HEK293 (cell line): ENCODE results near the gene FTO.

ENCODE experiments used
- CTCF ChIA-PET: fragments of 350-600 bp; formaldehyde crosslinking; extraction: SDS; loops from one replicate; lab custom pipeline; 2021; ENCODE audit warnings: antibody characterized with exemption; lab: Yijun Ruan, JAX
- POLR2A ChIA-PET: fragments of 300-600 bp; formaldehyde crosslinking; extraction: SDS; loops from one replicate; lab custom pipeline; 2020; ENCODE audit warnings: antibody characterized with exemption, inconsistent platforms; lab: Yijun Ruan, JAX
- H3K27ac ChIP-seq: fragments of 200-500 bp; sonication (Bioruptor generic); 2 replicates; pipeline ENCODE4 v1.5.1; 2014; ENCODE audit warnings: low read depth, low read length, control low read depth, inconsistent platforms; ENCODE audit errors: extremely low read depth
- H3K36me3 ChIP-seq, 2 experiments: fragments of 200-500 bp in 1 of 2; sonication (Bioruptor generic) in 1 of 2; 1 replicate in 1 of 2; 2 replicates in 1 of 2; pipeline ENCODE4 v1.5.1; 2014 to 2017; ENCODE audit warnings: inconsistent platforms in 2 of 2, low read length in 2 of 2; ENCODE audit not compliant: control insufficient read depth in 2 of 2, insufficient read depth in 1 of 2
- H3K4me1 ChIP-seq: fragments of 200-500 bp; sonication (Bioruptor generic); 2 replicates; pipeline ENCODE4 v1.5.1; 2014; ENCODE audit warnings: mild to moderate bottlenecking, low read length, inconsistent platforms; ENCODE audit not compliant: control insufficient read depth, insufficient read depth
- H3K4me3 ChIP-seq: 2 replicates; pipeline ENCODE4 v1.5.1; 2011; ENCODE audit warnings: low read depth, mild to moderate bottlenecking, control low read depth, low read length, moderate library complexity
- H3K9me3 ChIP-seq: fragments of 200-500 bp; sonication (Bioruptor generic); 2 replicates; pipeline ENCODE4 v1.5.1; 2014; ENCODE audit warnings: low read depth, low read length, inconsistent platforms; ENCODE audit not compliant: control insufficient read depth, insufficient read depth
- EGR2 ChIP-seq: fragments of 450-650 bp; formaldehyde crosslinking; IDR thresholded peaks from 2 replicates; pipeline ENCODE4 v1.5.1; 2016; ENCODE audit warnings: low read depth, missing biosample characterization, missing genetic modification characterization
- GFI1B ChIP-seq: fragments of 450-650 bp; formaldehyde crosslinking; IDR thresholded peaks from 2 replicates; pipeline ENCODE4 v1.5.1; 2016; ENCODE audit warnings: missing biosample characterization, missing genetic modification characterization
- GLIS1 ChIP-seq: fragments of 450-650 bp; formaldehyde crosslinking; IDR thresholded peaks from 2 replicates; pipeline ENCODE4 v1.5.1; 2016; ENCODE audit warnings: missing biosample characterization, missing genetic modification characterization
- GLIS2 ChIP-seq: fragments of 450-650 bp; formaldehyde crosslinking; IDR thresholded peaks from 2 replicates; pipeline ENCODE4 v1.5.1; 2016; ENCODE audit warnings: missing biosample characterization, missing genetic modification characterization
- HOXA7 ChIP-seq: sonication (generic); formaldehyde crosslinking; IDR thresholded peaks from 2 replicates; pipeline ENCODE4 v1.8.1; 2022; ENCODE audit warnings: missing genetic modification reagents, borderline replicate concordance
- HOXC10 ChIP-seq: sonication (generic); formaldehyde crosslinking; IDR thresholded peaks from 2 replicates; pipeline ENCODE4 v1.8.1; 2023; ENCODE audit warnings: mild to moderate bottlenecking, missing genetic modification reagents
- KLF9 ChIP-seq: fragments of 450-650 bp; formaldehyde crosslinking; IDR thresholded peaks from 2 replicates; pipeline ENCODE4 v1.5.1; 2016; ENCODE audit warnings: missing biosample characterization, missing genetic modification characterization, low read depth
- OSR2 ChIP-seq: fragments of 450-650 bp; formaldehyde crosslinking; IDR thresholded peaks from 2 replicates; pipeline ENCODE4 v1.5.1; 2016; ENCODE audit warnings: missing biosample characterization, missing genetic modification characterization
- OVOL3 ChIP-seq: fragments of 450-650 bp; formaldehyde crosslinking; IDR thresholded peaks from 2 replicates; pipeline ENCODE4 v1.5.1; 2016; ENCODE audit warnings: missing biosample characterization, missing genetic modification characterization
- TCF7L2 ChIP-seq: IDR thresholded peaks from 2 replicates; pipeline ENCODE4 v1.6.1; 2011; ENCODE audit warnings: low read depth, mild to moderate bottlenecking, inconsistent platforms, low read length, moderate library complexity, borderline replicate concordance
- WT1 ChIP-seq: fragments of 450-650 bp; formaldehyde crosslinking; IDR thresholded peaks from 2 replicates; pipeline ENCODE4 v1.5.1; 2016; ENCODE audit warnings: missing biosample characterization, missing genetic modification characterization
- ZBTB1 ChIP-seq: fragments of 450-650 bp; formaldehyde crosslinking; IDR thresholded peaks from 2 replicates; pipeline ENCODE4 v1.5.1; 2016; ENCODE audit warnings: missing biosample characterization, missing genetic modification characterization
- ZBTB17 ChIP-seq: fragments of 450-650 bp; formaldehyde crosslinking; IDR thresholded peaks from 2 replicates; pipeline ENCODE4 v1.5.1; 2016; ENCODE audit warnings: missing biosample characterization, missing genetic modification characterization
- ZBTB20 ChIP-seq: fragments of 450-650 bp; formaldehyde crosslinking; IDR thresholded peaks from 2 replicates; pipeline ENCODE4 v1.5.1; 2016; ENCODE audit warnings: missing biosample characterization, missing genetic modification characterization
- ZBTB8A ChIP-seq: fragments of 450-650 bp; formaldehyde crosslinking; IDR thresholded peaks from 2 replicates; pipeline ENCODE4 v1.5.1; 2016; ENCODE audit warnings: missing biosample characterization, missing genetic modification characterization
- ZEB2 ChIP-seq: fragments of 450-650 bp; formaldehyde crosslinking; IDR thresholded peaks from 2 replicates; pipeline ENCODE4 v1.5.1; 2016; ENCODE audit warnings: missing biosample characterization, missing genetic modification characterization
- ZFP41 ChIP-seq: fragments of 450-650 bp; formaldehyde crosslinking; IDR thresholded peaks from 2 replicates; pipeline ENCODE4 v1.5.1; 2016; ENCODE audit warnings: missing biosample characterization, missing genetic modification characterization, borderline replicate concordance
- ZFP69B ChIP-seq: fragments of 450-650 bp; formaldehyde crosslinking; IDR thresholded peaks from 2 replicates; pipeline ENCODE4 v1.5.1; 2016; ENCODE audit warnings: missing biosample characterization, missing genetic modification characterization
- ZNF114 ChIP-seq: fragments of 450-650 bp; formaldehyde crosslinking; IDR thresholded peaks from 2 replicates; pipeline ENCODE4 v1.5.0; 2017; ENCODE audit warnings: missing biosample characterization, missing genetic modification characterization
- ZNF214 ChIP-seq: fragments of 450-650 bp; formaldehyde crosslinking; IDR thresholded peaks from 2 replicates; pipeline ENCODE4 v1.5.1; 2017; ENCODE audit warnings: missing biosample characterization, mild to moderate bottlenecking, missing genetic modification characterization, borderline replicate concordance
- ZNF37A ChIP-seq: fragments of 450-650 bp; IDR thresholded peaks from 2 replicates; pipeline ENCODE4 v1.5.1; 2018; ENCODE audit warnings: missing biosample characterization, missing genetic modification characterization
- ZNF596 ChIP-seq: fragments of 450-650 bp; IDR thresholded peaks from 2 replicates; pipeline ENCODE4 v1.5.0; 2018; ENCODE audit warnings: missing biosample characterization, mild to moderate bottlenecking, missing genetic modification characterization, moderate library complexity
- ZNF660 ChIP-seq: fragments of 450-650 bp; IDR thresholded peaks from 2 replicates; pipeline ENCODE4 v1.5.1; 2018; ENCODE audit warnings: missing biosample characterization, mild to moderate bottlenecking, missing genetic modification characterization
- ZNF670 ChIP-seq: fragments of 450-650 bp; formaldehyde crosslinking; IDR thresholded peaks from 2 replicates; pipeline ENCODE4 v1.5.1; 2016; ENCODE audit warnings: missing biosample characterization, missing genetic modification characterization, low read depth
- ZNF837 ChIP-seq: fragments of 450-650 bp; formaldehyde crosslinking; IDR thresholded peaks from 2 replicates; pipeline ENCODE4 v1.5.1; 2016; ENCODE audit warnings: missing biosample characterization, missing genetic modification characterization
- ZXDB ChIP-seq: fragments of 450-650 bp; formaldehyde crosslinking; IDR thresholded peaks from 2 replicates; pipeline ENCODE4 v1.5.1; 2016; ENCODE audit warnings: missing biosample characterization, missing genetic modification characterization
- TF ChIP-seq, protein P1 (sequence below): fragments of 450-650 bp; formaldehyde crosslinking; IDR thresholded peaks from 2 replicates; pipeline ENCODE4 v1.5.1; 2016; ENCODE audit warnings: missing biosample characterization, missing genetic modification characterization
- TF ChIP-seq, protein P2 (sequence below): fragments of 450-650 bp; formaldehyde crosslinking; IDR thresholded peaks from 2 replicates; pipeline ENCODE4 v1.5.1; 2016; ENCODE audit warnings: missing biosample characterization, missing genetic modification characterization
- TF ChIP-seq, protein P3 (sequence below): fragments of 450-650 bp; formaldehyde crosslinking; IDR thresholded peaks from 2 replicates; pipeline ENCODE4 v1.5.1; 2017; ENCODE audit warnings: missing biosample characterization, missing genetic modification characterization
- TF ChIP-seq, protein P4 (sequence below): fragments of 450-650 bp; IDR thresholded peaks from 2 replicates; pipeline ENCODE4 v1.5.1; 2018; ENCODE audit warnings: missing biosample characterization, missing genetic modification characterization
- TF ChIP-seq, protein P5 (sequence below): fragments of 450-650 bp; formaldehyde crosslinking; IDR thresholded peaks from 2 replicates; pipeline ENCODE4 v1.5.1; 2016; ENCODE audit warnings: missing biosample characterization, missing genetic modification characterization

Gene FTO

DNA sequence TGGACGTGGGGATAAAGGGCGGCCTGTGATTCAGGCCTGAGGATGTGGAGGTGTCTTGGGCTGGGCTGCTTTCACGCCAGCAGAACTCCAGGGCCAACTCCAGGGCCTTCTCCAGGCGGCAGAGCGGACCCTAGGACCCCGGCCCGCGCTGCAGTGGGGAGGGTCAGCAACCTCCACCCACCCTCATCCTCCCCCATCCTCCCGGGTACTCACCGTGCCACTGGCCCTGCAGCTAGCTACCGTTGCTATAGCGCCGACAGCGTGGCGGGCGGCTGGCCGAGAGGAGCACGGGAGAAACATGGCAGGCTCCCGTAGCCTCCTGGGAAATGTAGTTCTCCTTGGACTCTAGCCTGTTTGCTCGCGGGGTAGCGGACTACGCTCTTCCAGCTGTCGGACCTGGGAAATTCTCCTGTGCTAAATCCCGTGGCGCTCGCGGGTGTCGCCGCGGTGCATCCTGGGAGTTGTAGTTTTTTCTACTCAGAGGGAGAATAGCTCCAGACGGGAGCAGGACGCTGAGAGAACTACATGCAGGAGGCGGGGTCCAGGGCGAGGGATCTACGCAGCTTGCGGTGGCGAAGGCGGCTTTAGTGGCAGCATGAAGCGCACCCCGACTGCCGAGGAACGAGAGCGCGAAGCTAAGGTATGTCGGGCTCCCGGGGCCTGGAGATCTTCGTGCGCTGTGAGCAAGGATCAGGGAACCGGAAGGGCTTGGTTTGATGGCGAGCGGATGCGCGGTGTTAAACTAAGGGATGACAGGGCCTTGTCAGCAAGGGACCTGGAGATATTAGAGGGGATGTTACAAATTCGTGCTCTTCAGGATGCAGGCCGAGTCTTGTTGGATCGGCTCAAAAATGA is at the start of gene FTO, which contains the start of gene RPGRIP1L:
FTO (plus strand) TSS at position 567 of the 855 bp plus-strand sequence.
RPGRIP1L (minus strand) TSS at position 270 of the 855 bp plus-strand sequence. CDS start 3,136 bp downstream, outside the sequence.
- CTCF ChIA-PET = interaction anchor here (0.7 to 1.5 kb wide), 4 partner anchors 25 to 701 kb away, joined by 3 to 5 read pairs (median 4); no protein-coding TSS in a partner anchor
- H3K36me3 ChIP-seq = peaks cover 0 to 35% of the 10 kb centered on the region in 2 experiments; a peak in 1 of 3 replicates
- peak within 1 kb of the TSS; percentile 14; the same call in 1 of the 2 replicates for H3K27ac ChIP-seq
- H3K4me1 ChIP-seq = no peaks in the 10 kb centered on the region
- peak within 1 kb of the TSS; percentile 85 for H3K4me3 ChIP-seq
- H3K9me3 ChIP-seq = no peaks in the 10 kb centered on the region
- POLR2A ChIA-PET = interaction anchor here (0.6 to 1.8 kb wide), 7 partner anchors 12 to 1226 kb away, joined by 3 to 5 read pairs (median 3); partner anchors contain the start of gene IRX5
- TF ChIP-seq GLIS1 (peak; percentile 26; the same call in 1 of the 2 replicates), OVOL3 (tag by site-specific recombination) (no peak), ZBTB1 (tag by site-specific recombination) (no peak), ZNF37A (tag by site-specific recombination) (no peak), HOXA7 (no peak), TCF7L2 (no peak), ZNF596 (tag by site-specific recombination) (no peak), KLF9 (tag by site-specific recombination) (peak; percentile 95), OSR2 (peak; percentile 63), ZFP69B (tag by site-specific recombination) (no peak), ZBTB20 (tag by site-specific recombination) (peak; percentile 99), GFI1B (no peak), ZNF114 (no peak), ZBTB8A (tag by site-specific recombination) (0 out of 2 replicates have a peak, but pooled peaks have one; percentile 25), GLIS2 (peak; percentile 45; the same call in 1 of the 2 replicates), ZNF837 (no peak), ZNF214 (tag by site-specific recombination) (no peak), WT1 (no peak; the same call in 1 of the 2 replicates), ZBTB17 (tag by site-specific recombination) (peak; percentile 100), ZEB2 (tag by site-specific recombination) (no peak; the same call in 1 of the 2 replicates), EGR2 (tag by site-specific recombination) (0 out of 2 replicates have a peak, but pooled peaks have one; percentile 36), ZXDB (tag by site-specific recombination) (peak; percentile 91), ZNF670 (tag by site-specific recombination) (no peak), ZFP41 (tag by site-specific recombination) (no peak), ZNF660 (tag by site-specific recombination) (no peak; the same call in 1 of the 2 replicates), HOXC10 (no peak)
- TF ChIP-seq, protein P1, sequence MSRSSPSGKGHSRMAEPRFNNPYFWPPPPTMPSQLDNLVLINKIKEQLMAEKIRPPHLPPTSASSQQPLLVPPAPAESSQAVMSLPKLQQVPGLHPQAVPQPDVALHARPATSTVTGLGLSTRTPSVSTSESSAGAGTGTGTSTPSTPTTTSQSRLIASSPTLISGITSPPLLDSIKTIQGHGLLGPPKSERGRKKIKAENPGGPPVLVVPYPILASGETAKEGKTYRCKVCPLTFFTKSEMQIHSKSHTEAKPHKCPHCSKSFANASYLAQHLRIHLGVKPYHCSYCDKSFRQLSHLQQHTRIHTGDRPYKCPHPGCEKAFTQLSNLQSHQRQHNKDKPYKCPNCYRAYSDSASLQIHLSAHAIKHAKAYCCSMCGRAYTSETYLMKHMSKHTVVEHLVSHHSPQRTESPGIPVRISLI = no peak
- TF ChIP-seq, protein P2, sequence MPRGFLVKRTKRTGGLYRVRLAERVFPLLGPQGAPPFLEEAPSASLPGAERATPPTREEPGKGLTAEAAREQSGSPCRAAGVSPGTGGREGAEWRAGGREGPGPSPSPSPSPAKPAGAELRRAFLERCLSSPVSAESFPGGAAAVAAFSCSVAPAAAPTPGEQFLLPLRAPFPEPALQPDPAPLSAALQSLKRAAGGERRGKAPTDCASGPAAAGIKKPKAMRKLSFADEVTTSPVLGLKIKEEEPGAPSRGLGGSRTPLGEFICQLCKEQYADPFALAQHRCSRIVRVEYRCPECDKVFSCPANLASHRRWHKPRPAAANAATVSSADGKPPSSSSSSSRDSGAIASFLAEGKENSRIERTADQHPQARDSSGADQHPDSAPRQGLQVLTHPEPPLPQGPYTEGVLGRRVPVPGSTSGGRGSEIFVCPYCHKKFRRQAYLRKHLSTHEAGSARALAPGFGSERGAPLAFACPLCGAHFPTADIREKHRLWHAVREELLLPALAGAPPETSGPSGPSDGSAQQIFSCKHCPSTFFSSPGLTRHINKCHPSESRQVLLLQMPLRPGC (tag by site-specific recombination) = no peak
- TF ChIP-seq, protein P3, sequence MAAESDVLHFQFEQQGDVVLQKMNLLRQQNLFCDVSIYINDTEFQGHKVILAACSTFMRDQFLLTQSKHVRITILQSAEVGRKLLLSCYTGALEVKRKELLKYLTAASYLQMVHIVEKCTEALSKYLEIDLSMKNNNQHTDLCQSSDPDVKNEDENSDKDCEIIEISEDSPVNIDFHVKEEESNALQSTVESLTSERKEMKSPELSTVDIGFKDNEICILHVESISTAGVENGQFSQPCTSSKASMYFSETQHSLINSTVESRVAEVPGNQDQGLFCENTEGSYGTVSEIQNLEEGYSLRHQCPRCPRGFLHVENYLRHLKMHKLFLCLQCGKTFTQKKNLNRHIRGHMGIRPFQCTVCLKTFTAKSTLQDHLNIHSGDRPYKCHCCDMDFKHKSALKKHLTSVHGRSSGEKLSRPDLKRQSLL (tag by site-specific recombination) = no peak; the same call in 1 of the 2 replicates
- TF ChIP-seq, protein P4, sequence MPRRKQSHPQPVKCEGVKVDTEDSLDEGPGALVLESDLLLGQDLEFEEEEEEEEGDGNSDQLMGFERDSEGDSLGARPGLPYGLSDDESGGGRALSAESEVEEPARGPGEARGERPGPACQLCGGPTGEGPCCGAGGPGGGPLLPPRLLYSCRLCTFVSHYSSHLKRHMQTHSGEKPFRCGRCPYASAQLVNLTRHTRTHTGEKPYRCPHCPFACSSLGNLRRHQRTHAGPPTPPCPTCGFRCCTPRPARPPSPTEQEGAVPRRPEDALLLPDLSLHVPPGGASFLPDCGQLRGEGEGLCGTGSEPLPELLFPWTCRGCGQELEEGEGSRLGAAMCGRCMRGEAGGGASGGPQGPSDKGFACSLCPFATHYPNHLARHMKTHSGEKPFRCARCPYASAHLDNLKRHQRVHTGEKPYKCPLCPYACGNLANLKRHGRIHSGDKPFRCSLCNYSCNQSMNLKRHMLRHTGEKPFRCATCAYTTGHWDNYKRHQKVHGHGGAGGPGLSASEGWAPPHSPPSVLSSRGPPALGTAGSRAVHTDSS (tag by site-specific recombination) = peak; percentile 46; the same call in 1 of the 2 replicates
- TF ChIP-seq, protein P5, sequence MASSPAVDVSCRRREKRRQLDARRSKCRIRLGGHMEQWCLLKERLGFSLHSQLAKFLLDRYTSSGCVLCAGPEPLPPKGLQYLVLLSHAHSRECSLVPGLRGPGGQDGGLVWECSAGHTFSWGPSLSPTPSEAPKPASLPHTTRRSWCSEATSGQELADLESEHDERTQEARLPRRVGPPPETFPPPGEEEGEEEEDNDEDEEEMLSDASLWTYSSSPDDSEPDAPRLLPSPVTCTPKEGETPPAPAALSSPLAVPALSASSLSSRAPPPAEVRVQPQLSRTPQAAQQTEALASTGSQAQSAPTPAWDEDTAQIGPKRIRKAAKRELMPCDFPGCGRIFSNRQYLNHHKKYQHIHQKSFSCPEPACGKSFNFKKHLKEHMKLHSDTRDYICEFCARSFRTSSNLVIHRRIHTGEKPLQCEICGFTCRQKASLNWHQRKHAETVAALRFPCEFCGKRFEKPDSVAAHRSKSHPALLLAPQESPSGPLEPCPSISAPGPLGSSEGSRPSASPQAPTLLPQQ = peak; percentile 32; the same call in 1 of the 2 replicates
